Hepatocyte (in vitro differentiated cells): ENCODE results near the gene MGAT5.

Source experiments
- CTCF ChIP-seq: fragments of 200-600 bp; sonication (generic); IDR thresholded peaks from 2 replicates; pipeline ENCODE4 v1.5.1; 2016; ENCODE audit warnings: antibody characterized with exemption, mild to moderate bottlenecking; ENCODE audit not compliant: poor library complexity
- EZH2 ChIP-seq: fragments of 200-600 bp; sonication (generic); IDR thresholded peaks from 2 replicates; pipeline ENCODE4 v1.6.1; 2016; ENCODE audit warnings: antibody characterized with exemption, mild to moderate bottlenecking, borderline replicate concordance

DNA sequence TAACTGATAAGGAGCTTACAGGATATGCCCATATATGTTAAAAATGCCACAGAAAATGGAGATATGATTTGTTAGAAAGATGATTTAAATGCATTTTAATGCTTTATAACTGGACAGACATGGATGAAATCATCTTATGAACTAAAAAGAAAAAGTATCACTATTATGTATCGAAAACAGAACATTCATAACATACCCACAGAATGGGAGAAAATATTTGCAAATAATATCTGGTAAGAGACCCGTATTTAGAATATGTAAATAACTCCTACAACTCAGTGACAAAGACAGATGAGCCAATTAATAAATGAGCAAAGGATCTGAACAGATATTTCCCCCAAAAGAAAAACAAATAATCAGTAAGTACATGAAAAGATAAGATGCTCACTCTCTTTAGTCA, 24.3 kb upstream of the MGAT5 start:
- no peak for TF ChIP-seq CTCF
- TF ChIP-seq EZH2: no peak
